GM12878 (cell line): Measurements from ENCODE around the gene ZNF133.

Experiments
- BCL11A ChIP-seq: IDR thresholded peaks from 2 replicates; pipeline ENCODE4 v1.6.1; 2011; ENCODE audit warnings: low read depth, low read length
- GATAD2B ChIP-seq: fragments of 450-650 bp; conservative IDR thresholded peaks from 2 replicates; pipeline ENCODE4 v1.6.1; 2017; ENCODE audit warnings: low read depth, mild to moderate bottlenecking, moderate library complexity
- MTA3 ChIP-seq: IDR thresholded peaks from 2 replicates; pipeline ENCODE4 v1.6.1; 2012; ENCODE audit warnings: low read length, inconsistent platforms, borderline replicate concordance
- SMARCA5 ChIP-seq: fragments of 450-650 bp; IDR thresholded peaks from 2 replicates; pipeline ENCODE4 v1.6.1; 2017; ENCODE audit warnings: mild to moderate bottlenecking
- SMC3 ChIP-seq: IDR thresholded peaks from 2 replicates; pipeline ENCODE4 v1.6.1; 2011; ENCODE audit warnings: low read length, improper control_type of control experiment, borderline replicate concordance
- SRF ChIP-seq, 2 experiments: IDR thresholded peaks; 2 replicates each; pipeline ENCODE4 v1.6.1; 2011; ENCODE audit warnings: low read depth in 2 of 2, low read length in 2 of 2, mild to moderate bottlenecking in 1 of 2, moderate library complexity in 1 of 2
- USF2 ChIP-seq: IDR thresholded peaks from 2 replicates; pipeline ENCODE4 v1.6.1; 2011; ENCODE audit warnings: low read depth, low read length, improper control_type of control experiment, borderline replicate concordance
- TF ChIP-seq, protein P1 (sequence below): IDR thresholded peaks from 2 replicates; pipeline ENCODE4 v1.6.1; 2012; ENCODE audit warnings: mild to moderate bottlenecking, low read depth, low read length

DNA sequence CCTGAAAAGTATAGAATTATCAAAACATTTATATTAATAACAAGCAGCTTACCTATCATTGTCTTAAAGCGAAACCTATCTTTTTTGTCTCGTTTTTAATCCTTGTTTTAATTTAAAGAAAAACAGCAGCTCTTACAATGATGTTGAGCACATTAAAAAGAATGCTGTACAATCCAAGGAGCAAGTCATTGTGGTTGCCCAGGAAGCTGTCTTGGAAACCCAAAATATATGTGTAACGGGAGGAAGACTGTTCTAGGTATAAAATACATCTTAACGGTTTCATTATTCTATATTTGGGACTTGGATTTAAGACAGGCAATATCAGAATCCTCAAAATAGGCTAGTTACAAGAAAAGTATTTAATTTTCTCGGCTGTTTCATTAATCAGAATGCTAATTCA lies 21.7 kb downstream of the ZNF133 start:
- TF ChIP-seq SMARCA5 (no peak), SMC3 (no peak), BCL11A (no peak), GATAD2B (no peak), MTA3 (no peak), USF2 (no peak), SRF (IDR thresholded peaks at IDR 0.05; ENCODE audit: low read depth in 2 of 2, low read length in 2 of 2) (no peak)
- TF ChIP-seq, protein P1, sequence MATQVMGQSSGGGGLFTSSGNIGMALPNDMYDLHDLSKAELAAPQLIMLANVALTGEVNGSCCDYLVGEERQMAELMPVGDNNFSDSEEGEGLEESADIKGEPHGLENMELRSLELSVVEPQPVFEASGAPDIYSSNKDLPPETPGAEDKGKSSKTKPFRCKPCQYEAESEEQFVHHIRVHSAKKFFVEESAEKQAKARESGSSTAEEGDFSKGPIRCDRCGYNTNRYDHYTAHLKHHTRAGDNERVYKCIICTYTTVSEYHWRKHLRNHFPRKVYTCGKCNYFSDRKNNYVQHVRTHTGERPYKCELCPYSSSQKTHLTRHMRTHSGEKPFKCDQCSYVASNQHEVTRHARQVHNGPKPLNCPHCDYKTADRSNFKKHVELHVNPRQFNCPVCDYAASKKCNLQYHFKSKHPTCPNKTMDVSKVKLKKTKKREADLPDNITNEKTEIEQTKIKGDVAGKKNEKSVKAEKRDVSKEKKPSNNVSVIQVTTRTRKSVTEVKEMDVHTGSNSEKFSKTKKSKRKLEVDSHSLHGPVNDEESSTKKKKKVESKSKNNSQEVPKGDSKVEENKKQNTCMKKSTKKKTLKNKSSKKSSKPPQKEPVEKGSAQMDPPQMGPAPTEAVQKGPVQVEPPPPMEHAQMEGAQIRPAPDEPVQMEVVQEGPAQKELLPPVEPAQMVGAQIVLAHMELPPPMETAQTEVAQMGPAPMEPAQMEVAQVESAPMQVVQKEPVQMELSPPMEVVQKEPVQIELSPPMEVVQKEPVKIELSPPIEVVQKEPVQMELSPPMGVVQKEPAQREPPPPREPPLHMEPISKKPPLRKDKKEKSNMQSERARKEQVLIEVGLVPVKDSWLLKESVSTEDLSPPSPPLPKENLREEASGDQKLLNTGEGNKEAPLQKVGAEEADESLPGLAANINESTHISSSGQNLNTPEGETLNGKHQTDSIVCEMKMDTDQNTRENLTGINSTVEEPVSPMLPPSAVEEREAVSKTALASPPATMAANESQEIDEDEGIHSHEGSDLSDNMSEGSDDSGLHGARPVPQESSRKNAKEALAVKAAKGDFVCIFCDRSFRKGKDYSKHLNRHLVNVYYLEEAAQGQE = no peak
